K562 (cell line): ENCODE data around the gene PASD1. TPM values are rescaled to one million over a fixed set of nuclear protein-coding genes. Genes with fewer than 3 reads are reported as not detected.
A peak's percentile ranks its signal among the peaks of the same experiment; 100 is the strongest.
"Not testable (repeated sequence)": the region's sequence is repeated elsewhere in the genome, so short reads cannot be mapped to it uniquely, and the experiment has no call there.

Experiments used
- ATAC-seq: fragments of 200-7000 bp; cut with Tn5 transposase; 3 replicates; pipeline ENCODE4 v1.9.1; 2020; ENCODE audit warnings: moderate library complexity
- BruUV-seq: library from RNA; stranded (reverse); fragments of 400-500 nt; replicated peaks from 2 replicates; lab custom pipeline; 2021; lab: Mats Ljungman, UMichigan
- CTCF ChIA-PET: fragments of 300-600 bp; formaldehyde crosslinking; extraction: SDS; loops from one replicate; lab custom pipeline; 2021; ENCODE audit warnings: low intra/inter-chr PET ratio; lab: Yijun Ruan, JAX
- POLR2A ChIA-PET: fragments of 300-600, 350-650 bp; sonication (Branson Sonifier 250); formaldehyde crosslinking; extraction: SDS; loops from one replicate; lab custom pipeline; 2021; ENCODE audit warnings: antibody characterized with exemption, inconsistent platforms; lab: Yijun Ruan, JAX
- DNase-seq, 4 experiments: peaks; one replicate each; pipeline versions ENCODE4 v3.0.0 to v3.0.0-alpha.2; 2011 to 2018; ENCODE audit warnings: low spot score in 3 of 4, mixed read lengths in 3 of 4; ENCODE audit errors: extremely low read depth in 1 of 4
- FAIRE-seq: peaks from 2 replicates; lab custom pipeline; 2011; peaks lifted over from hg19 to GRCh38; lab: Jason Lieb, UNC
- H2AFZ ChIP-seq: 2 replicates; pipeline ENCODE4 v1.6.0; 2011; ENCODE audit warnings: low read depth, low read length, control low read depth, inconsistent platforms
- H3K27ac ChIP-seq: fragments of 200-600 bp; 3 replicates; pipeline ENCODE4 v1.8.0; 2011; ENCODE audit warnings: low read depth, mild to moderate bottlenecking, control low read depth, inconsistent platforms, low read length, moderate library complexity, mixed read lengths; ENCODE audit errors: extremely low read depth
- H3K27me3 ChIP-seq, 2 experiments: fragments of 300-600 bp in 1 of 2; 2 replicates in 1 of 2; 3 replicates in 1 of 2; pipeline versions ENCODE4 v1.6.0 to v1.8.0; 2011; ENCODE audit warnings: inconsistent platforms in 2 of 2, low read length in 2 of 2, mild to moderate bottlenecking in 1 of 2, mixed read lengths in 1 of 2, moderate library complexity in 1 of 2; ENCODE audit not compliant: control insufficient read depth in 2 of 2, insufficient read depth in 2 of 2
- H3K36me3 ChIP-seq: fragments of 300-600 bp; 3 replicates; pipeline ENCODE4 v1.8.0; 2011; ENCODE audit warnings: mild to moderate bottlenecking, low read length, inconsistent platforms; ENCODE audit not compliant: control insufficient read depth, insufficient read depth
- H3K4me1 ChIP-seq, 2 experiments: fragments of 200-600 bp in 1 of 2; replicated peaks in 1 of 2; 2 replicates in 1 of 2; 3 replicates in 1 of 2; pipeline versions ENCODE4 v1.5.1 to v1.8.0; 2011; ENCODE audit warnings: inconsistent platforms in 2 of 2, low read length in 2 of 2, mild to moderate bottlenecking in 1 of 2, mixed read lengths in 1 of 2, moderate library complexity in 1 of 2; ENCODE audit not compliant: control insufficient read depth in 2 of 2, insufficient read depth in 2 of 2
- H3K4me2 ChIP-seq: 2 replicates; pipeline ENCODE4 v1.6.1; 2011; ENCODE audit warnings: low read length, control low read depth, inconsistent platforms, mixed read lengths; ENCODE audit not compliant: insufficient read depth
- H3K4me3 ChIP-seq: fragments of 200-600 bp; sonication (generic), shearing (Covaris generic); 2 replicates; pipeline ENCODE4 v1.5.1; 2016; ENCODE audit warnings: control low read depth, inconsistent platforms
- H3K79me2 ChIP-seq: fragments of 200-600 bp; 3 replicates; pipeline ENCODE4 v1.8.0; 2011; ENCODE audit warnings: low read length, inconsistent platforms; ENCODE audit not compliant: control insufficient read depth, insufficient read depth
- H3K9ac ChIP-seq, 2 experiments: 2 replicates each; pipeline versions ENCODE4 v1.6.0 to v1.6.1; 2011; ENCODE audit warnings: low read depth in 2 of 2, low read length in 2 of 2, control low read depth in 1 of 2, inconsistent platforms in 1 of 2, mild to moderate bottlenecking in 1 of 2, mixed read lengths in 1 of 2; ENCODE audit not compliant: insufficient read depth in 1 of 2
- H3K9me1 ChIP-seq: one replicate; pipeline ENCODE4 v1.6.0; 2011; ENCODE audit warnings: inconsistent platforms, mild to moderate bottlenecking, low read length, moderate library complexity; ENCODE audit not compliant: control insufficient read depth, insufficient read depth
- H3K9me3 ChIP-seq: replicated peaks from 2 replicates; pipeline ENCODE4 v1.5.1; 2011; ENCODE audit warnings: low read depth, low read length, inconsistent platforms; ENCODE audit not compliant: control insufficient read depth, insufficient read depth
- H4K20me1 ChIP-seq: replicated peaks from 2 replicates; pipeline ENCODE4 v1.6.1; 2011; ENCODE audit warnings: low read length, inconsistent platforms, mixed read lengths; ENCODE audit not compliant: control insufficient read depth, insufficient read depth
- RBFOX2 ChIP-seq: fragments of 200-400 bp; formaldehyde crosslinking; IDR thresholded peaks from 2 replicates; pipeline ENCODE4 v1.6.1; 2017; ENCODE audit warnings: low read depth, mild to moderate bottlenecking, low read length, moderate library complexity
- ZNF740 ChIP-seq, 3 experiments: fragments of 200-800 bp in 1 of 3; sonication (Bioruptor generic) in 1 of 3; sonication (generic) in 1 of 3; formaldehyde crosslinking in 1 of 3; IDR thresholded peaks; 2 replicates each; pipeline versions ENCODE4 v1.6.1 to v1.8.0; 2016 to 2022; ENCODE audit warnings: mild to moderate bottlenecking in 2 of 3, missing compliant biosample characterization in 2 of 3, missing genetic modification characterization in 2 of 3, missing genetic modification reagents in 1 of 3
- WGBS: fragments of 100-300 bp; shearing (Covaris generic); methylation state at CpG from one replicate; pipeline ENCODE4 v1.1.6; 2016; ENCODE audit warnings: low coverage, mixed read lengths; ENCODE audit not compliant: insufficient coverage; ENCODE audit errors: missing lambda C conversion rate; 5-methylcytosine and 5-hydroxymethylcytosine counted together
- in situ Hi-C: fragments of 300-500 bp; cut with MboI; formaldehyde crosslinking; loops from 4 replicates; pipeline ENCODE4 v1.15.0; 2018; ENCODE audit warnings: inconsistent platforms, mixed read lengths
- intact Hi-C: fragments of 100-400 bp; cut with micrococcal nuclease; formaldehyde crosslinking; loops from 2 replicates; pipeline ENCODE4 v1.14.2; 2022
- polyA plus RNA-seq, 8 experiments: library from polyadenylated mRNA; depleted of rRNA in 4 of 8; stranded (reverse) in 5 of 8; unstranded in 3 of 8; fragments of >200 nt; fragmentation: Nextera tagmentation in 2 of 8; fragmentation: Illumina TruSeq in 1 of 8; extraction: Ambion mirVana in 2 of 8; extraction: Trizol in 1 of 8; gene quantifications; 2 replicates each; pipeline versions ENCODE4 v1.2.1 to v1.2.3, GENCODE V29; 2011 to 2014; ENCODE audit warnings: inconsistent platforms in 1 of 8, missing spikeins in 1 of 8
- total RNA-seq, 7 experiments: library from RNA; depleted of rRNA in 6 of 7; stranded (reverse); fragments of >200 nt in 6 of 7; fragmentation: Illumina TruSeq in 2 of 7; extraction: Trizol in 2 of 7; gene quantifications; 2 replicates each; pipeline versions ENCODE4 v1.2.1 to v1.2.3, GENCODE V29; 2011 to 2021; ENCODE audit warnings: low replicate concordance in 1 of 7
- TF ChIP-seq, protein P1 (sequence below): sonication (generic); formaldehyde crosslinking; IDR thresholded peaks from 2 replicates; pipeline ENCODE4 v1.8.1; 2023; ENCODE audit warnings: mild to moderate bottlenecking, missing genetic modification reagents

The PASD1 gene
- total and polyA plus RNA-seq, 9 of the 15 experiments (the other 6 are each of a cell fraction or from before 2014, with no cell fraction given): 1.7 to 12.8 (median 9.6) TPM

DNA sequence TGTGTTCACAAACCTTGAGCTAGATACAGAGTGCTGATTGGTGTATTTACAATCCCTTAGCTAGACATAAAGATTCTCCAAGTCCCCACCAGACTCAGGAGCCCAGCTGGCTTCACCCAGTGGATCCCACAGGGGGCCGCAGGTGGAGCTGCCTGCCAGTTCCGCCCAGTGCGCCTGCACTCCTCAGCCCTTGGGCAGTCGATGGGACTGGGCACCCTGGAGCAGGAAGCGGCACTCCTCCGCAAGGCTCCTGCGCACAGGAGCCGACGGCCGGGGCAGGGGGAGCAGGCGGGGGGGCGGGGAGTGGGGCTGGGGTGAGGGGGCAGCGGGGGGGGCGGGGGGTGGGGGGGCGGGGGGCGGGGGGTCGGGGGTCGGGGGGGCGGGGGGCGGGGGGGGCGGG, 990 bp upstream of the PASD1 start:
- BruUV-seq, H3K4me2 ChIP-seq, H3K9ac ChIP-seq, H2AFZ ChIP-seq, DNase-seq, intact Hi-C loops, H3K4me3 ChIP-seq, H3K9me3 ChIP-seq, H3K27ac ChIP-seq, CTCF ChIA-PET, H3K27me3 ChIP-seq, H3K9me1 ChIP-seq, H4K20me1 ChIP-seq, POLR2A ChIA-PET, in situ Hi-C loops, H3K36me3 ChIP-seq, FAIRE-seq, ATAC-seq: not testable (repeated sequence)
- peaks cover 20% of the 10 kb centered on the region for H3K79me2 ChIP-seq
- peaks cover 0 to 15% of the 10 kb centered on the region in 2 experiments; a peak in 2 of 5 replicates for H3K4me1 ChIP-seq
- WGBS: 49% methylated on average over 7 of the region's 21 CpGs

DNA sequence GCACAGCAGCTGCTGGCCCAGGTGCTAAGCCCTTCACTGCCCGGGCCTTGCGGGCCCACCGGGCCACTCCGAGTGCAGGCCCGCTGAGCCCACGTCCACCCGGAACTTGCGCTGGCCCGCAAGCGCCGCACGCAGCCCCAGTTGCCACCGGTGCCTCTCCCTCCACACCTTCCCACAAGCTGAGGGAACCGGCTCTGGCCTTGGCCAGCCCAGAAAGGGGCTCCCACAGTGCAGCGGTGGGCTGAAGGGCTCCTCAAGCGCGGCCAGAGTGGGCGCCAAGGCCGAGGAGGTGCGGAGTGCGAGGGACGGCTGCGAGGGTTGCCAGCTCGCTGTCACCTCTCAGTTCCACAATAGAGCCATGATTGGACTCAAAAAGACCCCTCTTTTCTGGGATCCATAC, 472 bp upstream of the PASD1 start:
- WGBS: 91% methylated on average over 9 of the region's 24 CpGs
- H2AFZ ChIP-seq; CTCF ChIA-PET; H3K27ac ChIP-seq; ATAC-seq; POLR2A ChIA-PET; DNase-seq; BruUV-seq; H3K27me3 ChIP-seq; intact Hi-C loops; H3K4me2 ChIP-seq; H3K36me3 ChIP-seq; FAIRE-seq; H3K9me1 ChIP-seq; H3K9me3 ChIP-seq; H4K20me1 ChIP-seq; in situ Hi-C loops; H3K4me3 ChIP-seq; H3K9ac ChIP-seq; TF ChIP-seq ZNF740 (tag; IDR thresholded peaks at IDR 0.05): not testable (repeated sequence)
- Histone ChIP-seq H3K79me2 (peaks cover 21% of the 10 kb centered on the region), H3K4me1 (peaks cover 0 to 15% of the 10 kb centered on the region in 2 experiments; a peak in 2 of 5 replicates)
- TF ChIP-seq, protein P1, sequence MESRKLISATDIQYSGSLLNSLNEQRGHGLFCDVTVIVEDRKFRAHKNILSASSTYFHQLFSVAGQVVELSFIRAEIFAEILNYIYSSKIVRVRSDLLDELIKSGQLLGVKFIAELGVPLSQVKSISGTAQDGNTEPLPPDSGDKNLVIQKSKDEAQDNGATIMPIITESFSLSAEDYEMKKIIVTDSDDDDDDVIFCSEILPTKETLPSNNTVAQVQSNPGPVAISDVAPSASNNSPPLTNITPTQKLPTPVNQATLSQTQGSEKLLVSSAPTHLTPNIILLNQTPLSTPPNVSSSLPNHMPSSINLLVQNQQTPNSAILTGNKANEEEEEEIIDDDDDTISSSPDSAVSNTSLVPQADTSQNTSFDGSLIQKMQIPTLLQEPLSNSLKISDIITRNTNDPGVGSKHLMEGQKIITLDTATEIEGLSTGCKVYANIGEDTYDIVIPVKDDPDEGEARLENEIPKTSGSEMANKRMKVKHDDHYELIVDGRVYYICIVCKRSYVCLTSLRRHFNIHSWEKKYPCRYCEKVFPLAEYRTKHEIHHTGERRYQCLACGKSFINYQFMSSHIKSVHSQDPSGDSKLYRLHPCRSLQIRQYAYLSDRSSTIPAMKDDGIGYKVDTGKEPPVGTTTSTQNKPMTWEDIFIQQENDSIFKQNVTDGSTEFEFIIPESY (CRISPR knock-in tag): 0 out of 2 replicates have a peak, but pooled peaks have one; percentile 53
- peak; percentile 31; the same call in 1 of the 2 replicates for TF ChIP-seq ZNF740 (CRISPR knock-in tag; IDR thresholded peaks at IDR 0.05)
- 0 out of 2 replicates have a peak, but pooled peaks have one; percentile 9 for TF ChIP-seq RBFOX2
